GM21381 (cell line): Measurements from ENCODE around the gene SMIM23.

Experiments
- ATAC-seq: cut with Tn5 transposase; IDR thresholded peaks from one replicate; pipeline ENCODE4 v1.9.1; 2021; ENCODE audit warnings: mild to moderate bottlenecking, moderate library complexity; ENCODE audit not compliant: unreplicated experiment

SMIM23 gene

GRCh38 chr5:171813270-171813669 lies 27.7 kb downstream of the SMIM23 start:
- ATAC-seq = no peak

- ATAC-seq = no peak
These were observed 28.3 kb downstream of the SMIM23 start for GRCh38 chr5:171813813-171814490.

GRCh38 chr5:171816666-171817065 lies 31.0 kb downstream of the SMIM23 start:
- ATAC-seq = no peak

GRCh38 chr5:171820561-171820960 lies 34.9 kb downstream of the SMIM23 start:
- no peak for ATAC-seq

GRCh38 chr5:171821286-171821685 lies 35.7 kb downstream of the SMIM23 start:
- ATAC-seq = no peak

GRCh38 chr5:171823269-171823668 lies 37.7 kb downstream of the SMIM23 start:
- ATAC-seq = no peak

- ATAC-seq = no peak
These were observed 39.4 kb downstream of the SMIM23 start for GRCh38 chr5:171825051-171825450.

- no peak for ATAC-seq
These were observed 40.5 kb downstream of the SMIM23 start for GRCh38 chr5:171826132-171826531.

- ATAC-seq = no peak
These were observed 41.5 kb downstream of the SMIM23 start for GRCh38 chr5:171827162-171827561.

GRCh38 chr5:171830686-171831085 lies 45.1 kb downstream of the SMIM23 start:
- no peak for ATAC-seq

GRCh38 chr5:171832775-171833174 lies 47.2 kb downstream of the SMIM23 start:
- no peak for ATAC-seq

- ATAC-seq = no peak
These were observed 48.8 kb downstream of the SMIM23 start for GRCh38 chr5:171834461-171834860.

GRCh38 chr5:171835066-171835465 lies 49.4 kb downstream of the SMIM23 start:
- no peak for ATAC-seq

GRCh38 chr5:171837522-171837921 lies 51.9 kb downstream of the SMIM23 start:
- no peak for ATAC-seq

- ATAC-seq = no peak
These were observed 52.4 kb downstream of the SMIM23 start for GRCh38 chr5:171838066-171838465.

GRCh38 chr5:171839112-171839511 lies 53.5 kb downstream of the SMIM23 start:
- ATAC-seq = no peak

- ATAC-seq = no peak
These were observed 54.4 kb downstream of the SMIM23 start for GRCh38 chr5:171840066-171840465.
